ENCODE data around the gene BRAT1. TPM values are rescaled to one million over a fixed set of nuclear protein-coding genes. Genes with fewer than 3 reads are reported as not detected.

The BRAT1 gene
- polyA plus RNA-seq, 4 donors, result 22.8 to 44.1 (median 36.6) TPM

DNA sequence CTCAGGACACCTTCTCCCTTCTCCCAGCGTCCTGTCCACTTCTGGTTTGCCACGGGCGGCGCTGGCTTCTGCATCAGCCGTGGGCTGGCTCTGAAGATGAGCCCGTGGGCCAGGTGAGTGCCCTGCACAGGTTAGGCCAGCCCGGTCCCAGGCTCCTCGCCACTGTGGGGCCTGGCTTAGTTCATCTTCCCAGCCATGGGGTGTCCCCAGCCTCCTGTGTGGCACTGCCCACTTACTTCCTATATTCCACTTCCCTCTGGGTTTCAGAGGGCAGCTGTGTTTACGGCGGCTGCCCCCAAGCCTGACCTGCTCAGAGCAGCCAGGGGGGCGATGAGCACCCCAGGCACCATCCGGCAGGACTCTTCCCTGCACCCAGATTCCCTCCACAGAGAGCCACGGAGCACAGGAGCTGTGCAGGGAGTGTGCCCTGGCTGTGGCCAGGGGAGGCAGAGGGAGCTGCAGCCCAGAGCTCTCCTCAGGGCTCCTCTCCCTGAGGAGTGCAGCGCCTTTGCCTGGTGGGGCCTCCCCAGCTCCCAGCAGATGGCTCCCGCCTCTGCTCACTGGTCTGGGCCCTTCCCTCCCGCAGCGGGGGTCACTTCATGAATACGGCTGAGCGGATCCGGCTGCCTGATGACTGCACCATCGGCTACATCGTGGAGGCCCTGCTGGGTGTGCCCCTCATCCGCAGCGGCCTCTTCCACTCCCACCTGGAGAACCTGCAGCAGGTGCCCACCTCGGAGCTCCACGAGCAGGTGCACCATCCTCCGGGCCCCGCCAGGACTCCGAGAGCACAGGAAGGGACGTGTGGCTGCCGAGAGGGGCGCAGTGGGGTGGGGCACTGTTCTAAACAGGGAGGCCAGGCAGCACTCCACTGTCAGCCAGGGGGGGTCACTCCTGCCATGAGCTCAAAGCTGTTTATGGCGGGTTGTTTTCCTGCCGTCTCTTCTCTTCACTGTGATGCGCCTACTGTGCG lies 29.4 kb downstream of the BRAT1 start:
- no peak for DNase-seq (ENCODE audit: low read depth in 4 of 4, low spot score in 2 of 4)

DNA sequence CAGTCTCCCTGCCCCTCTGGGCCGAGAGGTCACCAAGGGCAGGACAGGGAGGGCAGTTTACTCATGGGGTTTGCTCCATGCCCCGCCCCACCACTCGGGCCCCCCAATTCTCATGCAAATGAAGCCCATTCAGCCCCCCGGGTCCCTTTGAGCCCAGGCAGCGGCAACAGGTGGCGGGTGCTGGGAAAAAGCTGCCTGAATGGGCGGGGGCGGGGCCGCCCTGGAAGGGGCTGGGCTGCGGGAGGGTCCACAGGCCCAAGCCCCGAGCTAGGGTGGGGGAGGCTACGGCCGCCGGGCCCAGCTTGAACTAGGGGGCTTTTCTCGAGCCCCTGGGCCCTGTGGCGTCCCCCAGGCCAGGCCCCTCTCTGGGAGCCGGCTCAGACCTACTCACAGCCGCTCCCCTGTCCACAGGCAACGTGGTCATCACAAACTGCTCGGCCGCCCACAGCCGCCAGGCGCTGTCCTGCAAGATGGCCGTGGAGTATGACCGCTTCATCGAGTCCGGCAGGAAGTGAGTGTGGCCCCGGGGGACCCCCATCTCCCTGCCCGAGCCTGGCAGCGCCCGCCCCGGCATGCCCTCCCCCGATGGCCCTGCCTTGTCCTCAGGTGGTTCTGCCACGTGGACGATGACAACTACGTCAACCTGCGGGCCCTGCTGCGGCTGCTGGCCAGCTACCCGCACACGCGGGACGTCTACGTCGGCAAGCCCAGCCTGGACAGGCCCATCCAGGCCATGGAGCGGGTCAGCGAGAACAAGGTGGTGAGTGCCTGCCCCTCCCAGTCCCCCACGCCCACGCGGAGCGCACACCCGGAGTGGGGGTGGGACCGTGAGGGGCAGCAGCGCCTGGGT lies 30.3 kb downstream of the BRAT1 start:
- no peak for DNase-seq (ENCODE audit: low read depth in 4 of 4, low spot score in 2 of 4)

GRCh38 chr7:2523941-2524807 lies 31.1 kb downstream of the BRAT1 start:
- DNase-seq (ENCODE audit: low read depth in 4 of 4, low spot score in 2 of 4), result no peak

DNA sequence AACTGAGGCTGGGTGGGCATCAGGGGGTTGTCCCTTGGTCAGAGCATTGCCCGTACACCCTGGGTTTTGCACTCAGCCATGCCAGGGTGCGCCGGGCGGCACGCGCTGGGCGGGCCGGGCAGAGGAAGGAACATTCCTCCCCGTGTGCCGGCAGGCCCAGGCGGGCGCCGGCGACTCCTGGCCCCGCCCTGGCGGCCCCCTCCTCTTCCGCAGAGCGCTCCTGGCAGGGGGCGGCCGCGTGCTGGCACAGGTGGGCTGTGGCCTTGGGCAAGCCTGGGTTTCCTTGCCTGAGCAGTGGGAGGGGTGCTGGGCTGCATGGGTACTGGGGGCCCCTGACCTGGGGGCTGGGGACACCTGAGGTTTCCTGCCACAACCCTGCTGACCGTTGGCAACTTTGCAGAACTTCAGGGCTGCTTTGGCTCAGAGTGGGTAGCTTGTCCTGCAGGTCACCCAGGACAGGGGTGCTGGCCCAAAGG lies 31.8 kb downstream of the BRAT1 start:
- DNase-seq (ENCODE audit: low read depth in 4 of 4, low spot score in 2 of 4), result no peak

DNA sequence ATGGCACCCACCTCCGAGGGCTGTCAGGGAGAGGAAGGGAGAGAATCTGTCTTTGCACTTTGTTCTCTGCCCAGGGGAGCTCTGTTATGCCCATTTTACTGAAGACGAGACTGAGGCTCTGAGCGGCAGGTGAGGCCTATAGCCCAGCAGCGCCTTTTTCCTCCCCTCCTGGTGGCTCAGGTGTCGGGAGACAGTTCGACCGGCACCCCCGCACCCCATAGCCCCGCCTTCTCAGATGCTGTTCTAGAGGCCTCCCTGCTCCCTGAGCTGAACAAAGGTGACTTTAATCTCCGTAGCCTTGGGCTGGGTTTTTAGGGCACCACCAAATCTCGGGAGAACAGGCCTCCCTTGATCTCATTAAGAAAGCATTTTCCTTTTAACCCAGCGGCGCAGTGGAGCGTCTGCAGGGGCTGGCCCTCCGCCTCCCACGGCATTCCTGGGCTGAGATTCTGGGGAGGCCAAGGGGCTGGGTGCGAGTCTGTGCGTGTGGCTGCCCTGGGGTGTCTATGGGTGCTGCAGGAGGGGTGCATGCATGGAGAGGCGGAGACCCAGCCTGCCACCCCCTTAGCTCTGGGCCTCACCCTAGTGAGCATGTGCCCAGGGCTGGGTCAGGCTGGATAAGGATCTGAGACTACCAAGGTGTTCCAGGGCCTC lies 32.4 kb downstream of the BRAT1 start:
- DNase-seq (ENCODE audit: low read depth in 4 of 4, low spot score in 2 of 4), result no peak

- no peak for DNase-seq (ENCODE audit: low read depth in 4 of 4, low spot score in 2 of 4)
Measured at GRCh38 chr7:2521952-2522591, 33.3 kb downstream of the BRAT1 start.

- no peak for DNase-seq (ENCODE audit: low read depth in 4 of 4, low spot score in 2 of 4)
Measured at GRCh38 chr7:2521341-2521745, 34.0 kb downstream of the BRAT1 start.

GRCh38 chr7:2520761-2521290 lies 34.5 kb downstream of the BRAT1 start:
- DNase-seq (ENCODE audit: low read depth in 4 of 4, low spot score in 2 of 4), result no peak

GRCh38 chr7:2520131-2520760 lies 35.1 kb downstream of the BRAT1 start:
- DNase-seq (ENCODE audit: low read depth in 4 of 4, low spot score in 2 of 4), result no peak

DNA sequence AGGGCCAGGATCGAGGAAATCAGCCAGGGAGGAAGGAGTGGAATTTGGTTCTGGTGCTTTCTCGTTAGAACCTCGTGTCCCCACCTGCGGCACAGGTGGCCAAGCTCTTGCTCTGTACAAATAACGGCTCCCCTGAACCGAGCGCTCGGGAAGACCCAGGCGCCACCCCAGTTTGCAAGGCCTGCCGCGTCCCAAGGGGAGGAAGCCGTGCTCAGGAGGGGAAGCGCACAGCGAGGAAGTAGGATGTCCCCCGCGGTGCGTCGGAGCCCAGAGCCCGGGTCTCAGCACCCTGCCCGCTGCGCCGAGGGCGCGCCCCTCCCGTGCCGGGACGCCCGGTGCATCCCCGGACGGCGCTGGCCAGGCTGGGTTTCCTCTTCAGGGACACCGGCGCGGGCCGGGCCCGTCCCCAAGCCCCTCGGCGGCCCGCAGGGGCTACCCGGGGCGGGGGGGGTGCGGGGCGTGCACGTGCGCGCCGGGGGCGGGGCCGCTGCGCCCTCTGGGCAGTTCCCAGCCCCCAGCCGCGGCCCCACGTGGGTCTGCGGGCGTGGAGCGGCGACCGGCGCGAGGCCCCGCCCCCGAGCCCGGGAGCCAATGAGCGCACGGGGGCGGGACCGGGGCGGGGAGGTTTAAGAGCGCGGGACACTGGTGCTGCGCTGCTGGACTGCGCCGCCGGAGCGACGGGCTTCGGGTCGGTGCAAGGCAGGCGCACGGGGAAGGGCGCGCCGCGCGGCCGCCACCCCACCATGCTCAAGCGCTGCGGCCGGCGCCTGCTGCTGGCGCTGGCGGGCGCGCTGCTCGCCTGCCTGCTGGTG lies 36.0 kb downstream of the BRAT1 start, which contains the start of gene LFNG:
TSS of gene LFNG (plus strand) at position 656 of the 812 bp plus-strand sequence. CDS start at position 744, 88 bp downstream.
- peak in 1 of 4 donors; percentile 78 for DNase-seq (ENCODE audit: low read depth in 4 of 4, low spot score in 2 of 4)

GRCh38 chr7:2518737-2519118 lies 36.6 kb downstream of the BRAT1 start:
- no peak for DNase-seq (ENCODE audit: low read depth in 4 of 4, low spot score in 2 of 4)

DNA sequence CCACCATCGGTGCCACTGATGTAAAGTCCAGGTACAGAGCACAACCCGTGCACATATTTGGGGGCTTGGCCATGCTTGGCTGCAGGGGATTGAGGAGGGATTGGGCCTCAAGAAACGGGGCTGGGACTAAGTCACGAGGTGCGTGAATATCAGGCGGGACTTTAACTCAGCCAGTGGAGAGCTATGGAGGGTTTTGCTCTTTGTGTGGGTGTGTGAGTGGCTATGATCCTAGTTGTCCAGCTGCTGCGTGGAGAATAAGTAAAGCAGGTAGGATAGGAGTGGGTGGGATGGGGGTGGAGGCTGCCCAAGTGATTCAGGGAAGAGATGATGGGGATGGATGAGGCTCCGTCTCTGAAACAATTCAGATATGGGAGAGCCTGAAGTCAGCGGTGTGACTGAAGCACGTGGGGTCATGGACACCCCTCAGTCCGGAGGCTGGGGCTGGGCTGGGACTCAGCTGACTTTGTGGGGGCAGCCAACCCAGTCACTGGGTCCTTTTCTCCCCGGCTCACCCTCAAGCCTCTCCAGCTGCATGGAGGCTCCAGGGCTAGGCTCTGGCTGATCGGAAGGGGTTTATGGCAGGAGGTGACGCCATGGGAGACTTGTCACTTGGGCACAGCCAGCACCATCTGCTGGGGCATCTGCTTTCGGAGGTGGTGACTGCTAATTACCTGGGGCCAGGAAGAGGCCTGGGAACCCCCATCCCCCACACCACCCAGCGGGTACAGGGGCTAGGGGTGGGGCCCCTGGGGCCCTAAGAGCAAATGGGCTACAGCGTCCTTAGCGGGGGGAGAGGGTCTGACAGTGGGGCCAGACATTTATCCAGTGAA lies 37.4 kb downstream of the BRAT1 start:
- DNase-seq (ENCODE audit: low read depth in 4 of 4, low spot score in 2 of 4), result no peak

DNA sequence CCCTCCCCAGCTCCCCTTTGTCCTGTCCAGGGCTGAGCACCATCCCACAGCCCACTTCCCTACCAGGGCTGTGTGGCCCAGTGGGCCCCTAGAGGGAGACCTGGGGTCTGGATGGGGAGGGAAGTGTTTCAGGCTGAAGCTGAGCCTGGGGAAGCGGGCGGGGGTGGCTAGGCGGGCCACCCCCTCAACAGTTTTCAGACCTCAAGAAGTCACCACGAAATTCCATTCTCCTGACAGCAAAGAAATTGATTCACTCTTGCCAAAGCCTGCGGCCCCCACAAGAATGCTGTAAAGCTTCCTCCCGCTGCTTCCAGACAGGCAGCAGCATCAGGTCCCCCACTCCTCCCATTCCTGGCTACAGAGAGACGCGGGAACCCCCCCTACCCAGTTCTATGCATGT lies 38.3 kb downstream of the BRAT1 start:
- DNase-seq (ENCODE audit: low read depth in 4 of 4, low spot score in 2 of 4), result no peak

DNA sequence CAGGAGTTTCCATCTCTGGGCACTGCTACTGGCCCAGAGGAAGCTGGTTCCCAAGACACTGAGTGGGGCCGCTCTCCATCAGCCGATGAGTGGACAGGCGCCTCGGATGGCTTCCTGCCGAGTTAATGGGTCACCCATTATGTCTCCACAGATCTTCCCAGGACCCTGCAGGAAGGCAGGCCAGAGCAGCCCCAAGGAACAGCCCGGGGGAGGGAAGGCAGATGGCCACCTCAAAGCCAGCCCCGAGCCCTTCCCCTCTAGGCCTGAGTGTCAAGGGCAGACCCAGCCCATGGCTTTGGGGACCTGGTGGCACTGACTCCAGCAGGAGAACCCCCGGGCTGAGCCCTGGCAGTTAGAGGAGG lies 39.1 kb downstream of the BRAT1 start:
- no peak for DNase-seq (ENCODE audit: low read depth in 4 of 4, low spot score in 2 of 4)

DNA sequence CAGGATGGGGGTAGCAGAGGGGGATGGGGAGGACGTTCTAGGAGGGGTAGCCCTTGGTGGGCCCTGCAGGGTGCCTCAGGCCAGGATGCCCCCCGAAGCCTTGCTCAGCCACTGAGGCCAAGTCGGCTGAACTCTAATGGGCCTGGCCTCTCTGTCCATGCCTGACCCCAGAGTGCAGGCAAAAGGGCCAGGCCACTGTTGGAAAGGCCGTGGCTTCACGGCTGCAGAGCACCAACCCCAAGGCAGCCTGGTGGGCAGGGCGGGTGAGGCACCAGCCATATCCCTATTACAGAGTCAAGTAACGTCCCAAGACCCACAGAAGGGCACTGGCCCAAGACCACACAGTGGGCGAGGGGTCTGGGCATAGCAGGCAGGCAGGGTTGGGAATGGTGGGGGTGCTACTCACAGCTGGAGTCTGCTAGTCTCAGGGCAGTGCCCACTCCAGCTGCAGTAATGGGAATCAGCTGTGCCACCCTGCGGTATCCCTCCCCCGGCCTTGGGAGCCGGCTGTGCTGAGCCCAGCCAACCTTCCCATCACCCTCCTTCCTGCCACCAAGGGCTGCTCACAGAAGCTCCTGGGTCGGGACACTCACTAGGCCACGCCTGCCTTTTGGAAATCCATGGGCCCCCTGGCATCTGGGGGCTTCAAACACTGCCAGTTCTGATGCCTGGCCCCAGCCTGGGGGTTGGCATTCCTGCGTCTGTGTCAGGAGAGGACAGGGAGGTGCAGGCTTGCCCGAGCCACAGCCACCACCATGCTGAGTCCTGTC lies 39.7 kb downstream of the BRAT1 start:
- DNase-seq (ENCODE audit: low read depth in 4 of 4, low spot score in 2 of 4), result no peak
